Measurements from ENCODE around the gene UNC5A.

UNC5A gene

GRCh38 chr5:176904276-176904675 is 93.9 kb downstream of the UNC5A start:
- H3K36me3 ChIP-seq (replicated peaks), result peaks cover 44% of the 10 kb centered on the region
- H3K4me3 ChIP-seq (ENCODE audit: low read depth, low read length), result no peak overlapping the region
- no peaks in the 10 kb centered on the region for H3K27me3 ChIP-seq (replicated peaks)
- no peak for TF ChIP-seq CTCF (IDR thresholded peaks at IDR 0.05; ENCODE audit: low read depth, low read length, missing control alignments)
- DNase-seq, result no peak
- H3K27ac ChIP-seq, result no peak overlapping the region
- in situ Hi-C loops (cut with HindIII; ENCODE audit: low pct_ligation_motif_present, low sequenced_read_pairs), result no loop called here

- Histone ChIP-seq H3K27ac (no peak overlapping the region), H3K36me3 (replicated peaks) (peaks cover 44% of the 10 kb centered on the region)
- in situ Hi-C loops (cut with HindIII; ENCODE audit: low pct_ligation_motif_present, low sequenced_read_pairs), result no loop called here
Measured at GRCh38 chr5:176906126-176906525, 95.8 kb downstream of the UNC5A start.

GRCh38 chr5:176906796-176907195 is 96.4 kb downstream of the UNC5A start:
- no peak for DNase-seq
- Histone ChIP-seq H3K27ac (no peak overlapping the region), H3K27me3 (replicated peaks) (no peaks in the 10 kb centered on the region), H3K36me3 (replicated peaks) (peaks cover 44% of the 10 kb centered on the region), H3K4me3 (ENCODE audit: low read depth, low read length) (no peak overlapping the region)
- in situ Hi-C loops (cut with HindIII; ENCODE audit: low pct_ligation_motif_present, low sequenced_read_pairs), result no loop called here
- TF ChIP-seq CTCF (IDR thresholded peaks at IDR 0.05; ENCODE audit: low read depth, low read length, missing control alignments), result no peak

More at GRCh38 chr5:176906126-176906525, 95.8 kb downstream of the UNC5A start:
- Histone ChIP-seq H3K4me3 (ENCODE audit: low read depth, low read length) (no peak overlapping the region), H3K27me3 (replicated peaks) (no peaks in the 10 kb centered on the region)
- DNase-seq, result no peak
- no peak for TF ChIP-seq CTCF (IDR thresholded peaks at IDR 0.05; ENCODE audit: low read depth, low read length, missing control alignments)

- Histone ChIP-seq H3K27me3 (replicated peaks) (no peaks in the 10 kb centered on the region), H3K36me3 (replicated peaks) (peaks cover 38% of the 10 kb centered on the region), H3K27ac (no peak overlapping the region), H3K4me3 (ENCODE audit: low read depth, low read length) (no peak overlapping the region)
- in situ Hi-C loops (cut with HindIII; ENCODE audit: low pct_ligation_motif_present, low sequenced_read_pairs), result no loop called here
- DNase-seq, result no peak
- no peak for TF ChIP-seq CTCF (IDR thresholded peaks at IDR 0.05; ENCODE audit: low read depth, low read length, missing control alignments)
Measured at GRCh38 chr5:176908675-176909368, 98.5 kb downstream of the UNC5A start.

- H3K36me3 ChIP-seq (replicated peaks), result peaks cover 12% of the 10 kb centered on the region
- no peak for DNase-seq
- TF ChIP-seq CTCF (IDR thresholded peaks at IDR 0.05; ENCODE audit: low read depth, low read length, missing control alignments), result no peak
- in situ Hi-C loops (cut with HindIII; ENCODE audit: low pct_ligation_motif_present, low sequenced_read_pairs), result no loop called here
- no peaks in the 10 kb centered on the region for H3K27me3 ChIP-seq (replicated peaks)
- no peak overlapping the region for H3K4me3 ChIP-seq (ENCODE audit: low read depth, low read length)
- H3K27ac ChIP-seq, result no peak overlapping the region
Measured at GRCh38 chr5:176912115-176912514, 101.8 kb downstream of the UNC5A start.

GRCh38 chr5:176915906-176916305 is 105.5 kb downstream of the UNC5A start:
- no peaks in the 10 kb centered on the region for H3K36me3 ChIP-seq (replicated peaks)
- no peaks in the 10 kb centered on the region for H3K27me3 ChIP-seq (replicated peaks)
- no peak for DNase-seq
- no peak for TF ChIP-seq CTCF (IDR thresholded peaks at IDR 0.05; ENCODE audit: low read depth, low read length, missing control alignments)
- H3K4me3 ChIP-seq (ENCODE audit: low read depth, low read length), result no peak overlapping the region
- in situ Hi-C loops (cut with HindIII; ENCODE audit: low pct_ligation_motif_present, low sequenced_read_pairs), result no loop called here
- H3K27ac ChIP-seq, result no peak overlapping the region
